Mesenchymal stem cell (in vitro differentiated cells and primary cell): ENCODE results near the gene MAN1A1.

Experiments used
- DNase-seq: peaks from one replicate; pipeline ENCODE4 v3.0.0-alpha.2; 2013
- H2AFZ ChIP-seq: one replicate; pipeline ENCODE4 v1.6.1; 2013; ENCODE audit warnings: low read depth, mild to moderate bottlenecking, control low read depth, inconsistent platforms, low read length, moderate library complexity
- H2AK5ac ChIP-seq: 2 replicates; pipeline ENCODE4 v1.6.1; 2013; ENCODE audit warnings: low read length, moderate library complexity, mild to moderate bottlenecking, inconsistent platforms; ENCODE audit not compliant: severe bottlenecking
- H2BK120ac ChIP-seq: one replicate; pipeline ENCODE4 v1.6.1; 2013; ENCODE audit warnings: low read depth, mild to moderate bottlenecking, inconsistent platforms, low read length, moderate library complexity
- H2BK12ac ChIP-seq, 2 experiments: one replicate each; pipeline ENCODE4 v1.6.1; 2013; ENCODE audit warnings: inconsistent platforms in 2 of 2, low read length in 2 of 2, mild to moderate bottlenecking in 2 of 2, moderate library complexity in 2 of 2, control low read depth in 1 of 2
- H2BK15ac ChIP-seq: one replicate; pipeline ENCODE4 v1.6.1; 2013; ENCODE audit warnings: mild to moderate bottlenecking, low read depth, inconsistent platforms; ENCODE audit not compliant: poor library complexity, severe bottlenecking
- H2BK5ac ChIP-seq: 2 replicates; pipeline ENCODE4 v1.6.1; 2013; ENCODE audit warnings: low read depth, mild to moderate bottlenecking, low read length, control low read depth, inconsistent platforms; ENCODE audit not compliant: poor library complexity, severe bottlenecking
- H3K14ac ChIP-seq, 2 experiments: one replicate each; pipeline ENCODE4 v1.6.1; 2013; ENCODE audit warnings: inconsistent platforms in 2 of 2, low read length in 2 of 2, control low read depth in 1 of 2, mild to moderate bottlenecking in 1 of 2, moderate library complexity in 1 of 2
- H3K18ac ChIP-seq, 2 experiments: one replicate each; pipeline ENCODE4 v1.6.1; 2013; ENCODE audit warnings: inconsistent platforms in 2 of 2, low read length in 2 of 2, control low read depth in 1 of 2, low read depth in 1 of 2, mild to moderate bottlenecking in 1 of 2
- H3K23ac ChIP-seq, 2 experiments: one replicate each; pipeline ENCODE4 v1.6.1; 2013; ENCODE audit warnings: inconsistent platforms in 2 of 2, low read length in 2 of 2, mild to moderate bottlenecking in 2 of 2, moderate library complexity in 2 of 2, control low read depth in 1 of 2
- H3K27ac ChIP-seq: 2 replicates; pipeline ENCODE4 v1.5.1; 2013; ENCODE audit warnings: mild to moderate bottlenecking, moderate library complexity, low read length, control low read depth, inconsistent platforms; ENCODE audit not compliant: poor library complexity, severe bottlenecking
- H3K27me3 ChIP-seq, 2 experiments: 2 replicates each; pipeline versions ENCODE4 v1.6.1 to v1.7.0; 2013; ENCODE audit warnings: low read length in 2 of 2, mild to moderate bottlenecking in 2 of 2, moderate library complexity in 2 of 2, control low read depth in 1 of 2, inconsistent platforms in 1 of 2; ENCODE audit not compliant: control insufficient read depth in 1 of 2, insufficient read depth in 1 of 2
- H3K36me3 ChIP-seq, 2 experiments: 2 replicates each; pipeline versions ENCODE4 v1.6.1 to v1.7.0; 2013; ENCODE audit warnings: low read length in 2 of 2, control low read depth in 1 of 2, inconsistent platforms in 1 of 2, low read depth in 1 of 2, mild to moderate bottlenecking in 1 of 2; ENCODE audit not compliant: insufficient read depth in 2 of 2, control insufficient read depth in 1 of 2
- H3K4ac ChIP-seq, 2 experiments: one replicate each; pipeline ENCODE4 v1.6.1; 2013; ENCODE audit warnings: inconsistent platforms in 2 of 2, low read length in 2 of 2, mild to moderate bottlenecking in 2 of 2, moderate library complexity in 2 of 2, control low read depth in 1 of 2, low read depth in 1 of 2
- H3K4me1 ChIP-seq: 2 replicates; pipeline ENCODE4 v1.6.1; 2013; ENCODE audit warnings: low read depth, low read length, control low read depth; ENCODE audit not compliant: control insufficient read depth, insufficient read depth
- H3K4me2 ChIP-seq: 2 replicates; pipeline ENCODE4 v1.6.1; 2013; ENCODE audit warnings: low read length, mild to moderate bottlenecking, inconsistent platforms; ENCODE audit not compliant: poor library complexity, severe bottlenecking
- H3K4me3 ChIP-seq, 2 experiments: 2 replicates each; pipeline versions ENCODE4 v1.5.1 to v1.7.0; 2013; ENCODE audit warnings: low read length in 2 of 2, mild to moderate bottlenecking in 2 of 2, control low read depth in 1 of 2, low read depth in 1 of 2; ENCODE audit not compliant: insufficient read depth in 1 of 2
- H3K79me1 ChIP-seq: replicated peaks from 2 replicates; pipeline ENCODE4 v1.6.1; 2013; ENCODE audit warnings: mild to moderate bottlenecking, control low read depth, low read length, inconsistent platforms; ENCODE audit not compliant: poor library complexity, severe bottlenecking
- H3K9ac ChIP-seq: 2 replicates; pipeline ENCODE4 v1.7.0; 2013; ENCODE audit warnings: mild to moderate bottlenecking, low read length, moderate library complexity
- H3K9me3 ChIP-seq: 2 replicates; pipeline ENCODE4 v1.7.0; 2013; ENCODE audit warnings: mild to moderate bottlenecking, low read length; ENCODE audit not compliant: control insufficient read depth
- H4K8ac ChIP-seq: one replicate; pipeline ENCODE4 v1.6.1; 2013; ENCODE audit warnings: inconsistent platforms, mild to moderate bottlenecking, low read length, moderate library complexity
- H4K91ac ChIP-seq: one replicate; pipeline ENCODE4 v1.6.1; 2013; ENCODE audit warnings: mild to moderate bottlenecking, low read length, inconsistent platforms
- WGBS: methylation state at CpG from one replicate; pipeline ENCODE4 v1.1.7; 2013; ENCODE audit warnings: mixed read lengths; 5-methylcytosine and 5-hydroxymethylcytosine counted together

MAN1A1 gene

GRCh38 chr6:119299694-119300093 is 49.9 kb downstream of the MAN1A1 start:
- no CpG with 5 or more reads among the region's 2 CpGs for WGBS
- H4K91ac ChIP-seq: no peak overlapping the region
- H3K9me3 ChIP-seq: no peaks in the 10 kb centered on the region
- H3K23ac ChIP-seq: no peak overlapping the region
- no peak overlapping the region for H3K18ac ChIP-seq
- H3K79me1 ChIP-seq: no peaks in the 10 kb centered on the region
- H4K8ac ChIP-seq: no peak overlapping the region
- no peak overlapping the region for H3K4ac ChIP-seq
- H2BK15ac ChIP-seq: no peak overlapping the region
- H3K14ac ChIP-seq: no peak overlapping the region
- H2BK12ac ChIP-seq: no peak overlapping the region
- DNase-seq: no peak
- H3K36me3 ChIP-seq: peaks cover 0 to 70% of the 10 kb centered on the region in 2 experiments
- no peak overlapping the region for H2BK120ac ChIP-seq
- peaks cover 3% of the 10 kb centered on the region for H3K4me1 ChIP-seq
- no peaks in the 10 kb centered on the region for H3K27me3 ChIP-seq
- H2AK5ac ChIP-seq: no peak overlapping the region
- no peak overlapping the region for H2BK5ac ChIP-seq
- H3K27ac ChIP-seq: no peak overlapping the region
- H2AFZ ChIP-seq: no peak overlapping the region
- no peak overlapping the region for H3K4me2 ChIP-seq
- H3K9ac ChIP-seq: no peak overlapping the region
- H3K4me3 ChIP-seq: no peak overlapping the region

- Histone ChIP-seq H3K27ac (no peak overlapping the region), H3K27me3 (no peaks in the 10 kb centered on the region), H2BK120ac (no peak overlapping the region), H3K4me3 (no peak overlapping the region), H2BK12ac (no peak overlapping the region), H3K18ac (no peak overlapping the region), H3K9ac (no peak overlapping the region), H3K79me1 (no peaks in the 10 kb centered on the region), H4K8ac (no peak overlapping the region), H4K91ac (no peak overlapping the region), H3K14ac (no peak overlapping the region), H2AK5ac (no peak overlapping the region), H3K9me3 (no peaks in the 10 kb centered on the region), H3K4me1 (no peaks in the 10 kb centered on the region), H3K36me3 (peaks cover 0 to 53% of the 10 kb centered on the region in 2 experiments), H2AFZ (no peak overlapping the region), H3K4ac (no peak overlapping the region), H2BK15ac (no peak overlapping the region), H3K4me2 (no peak overlapping the region), H3K23ac (no peak overlapping the region), H2BK5ac (no peak overlapping the region)
- DNase-seq: no peak
These were observed 52.5 kb downstream of the MAN1A1 start for GRCh38 chr6:119297049-119297448.

- no peak overlapping the region for H2AFZ ChIP-seq
- no peak overlapping the region for H3K4me2 ChIP-seq
- H3K14ac ChIP-seq: no peak overlapping the region
- H3K23ac ChIP-seq: no peak overlapping the region
- H4K91ac ChIP-seq: no peak overlapping the region
- H3K27me3 ChIP-seq: no peaks in the 10 kb centered on the region
- no peak overlapping the region for H3K9ac ChIP-seq
- 78% methylated on average over 3 of the region's 4 CpGs for WGBS
- DNase-seq: no peak
- no peak overlapping the region for H3K4me3 ChIP-seq
- no peaks in the 10 kb centered on the region for H3K79me1 ChIP-seq
- no peak overlapping the region for H4K8ac ChIP-seq
- no peak overlapping the region for H2BK5ac ChIP-seq
- no peak overlapping the region for H2BK15ac ChIP-seq
- H2BK12ac ChIP-seq: no peak overlapping the region
- peaks cover 0 to 46% of the 10 kb centered on the region in 2 experiments for H3K36me3 ChIP-seq
- no peak overlapping the region for H3K27ac ChIP-seq
- no peaks in the 10 kb centered on the region for H3K4me1 ChIP-seq
- H2AK5ac ChIP-seq: no peak overlapping the region
- H3K18ac ChIP-seq: no peak overlapping the region
- H2BK120ac ChIP-seq: no peak overlapping the region
- H3K4ac ChIP-seq: no peak overlapping the region
- no peaks in the 10 kb centered on the region for H3K9me3 ChIP-seq
These were observed 53.2 kb downstream of the MAN1A1 start for GRCh38 chr6:119296036-119297035.

GRCh38 chr6:119294984-119295383 is 54.6 kb downstream of the MAN1A1 start:
- Histone ChIP-seq H3K9me3 (no peaks in the 10 kb centered on the region), H3K23ac (no peak overlapping the region), H2BK12ac (no peak overlapping the region), H3K27me3 (no peaks in the 10 kb centered on the region), H3K4me2 (no peak overlapping the region), H2BK15ac (no peak overlapping the region), H3K79me1 (no peaks in the 10 kb centered on the region), H4K8ac (no peak overlapping the region), H2BK5ac (no peak overlapping the region), H4K91ac (no peak overlapping the region), H3K4ac (no peak overlapping the region), H3K9ac (no peak overlapping the region), H3K18ac (no peak overlapping the region), H3K36me3 (peaks cover 0 to 47% of the 10 kb centered on the region in 2 experiments), H3K4me1 (no peaks in the 10 kb centered on the region), H2AFZ (no peak overlapping the region), H3K27ac (no peak overlapping the region), H2AK5ac (no peak overlapping the region), H3K4me3 (no peak overlapping the region), H3K14ac (no peak overlapping the region), H2BK120ac (no peak overlapping the region)
- DNase-seq: no peak
- WGBS: 96% methylated on average over 2 of the region's 4 CpGs
